Esophagus muscularis mucosa (tissue), 4 donors: ENCODE measurements around the gene CACNG3. TPM values are rescaled to one million over a fixed set of nuclear protein-coding genes. Genes with fewer than 3 reads are reported as not detected.

Source experiments
- DNase-seq: peaks from one replicate; pipeline ENCODE4 v3.0.0-alpha.2; 2017; ENCODE audit errors: extremely low spot score
- H3K27ac ChIP-seq, 4 donors: fragments of 200-600 bp; sonication (generic); replicated peaks in 1 of 4; 1 replicate in 3 of 4; 2 replicates in 1 of 4; pipeline ENCODE4 v1.5.1; 2016 to 2019; ENCODE audit warnings: mild to moderate bottlenecking in 1 of 4
- H3K27me3 ChIP-seq, 4 donors: fragments of 200-600 bp; sonication (generic); one replicate each; pipeline versions ENCODE4 v1.5.1 to v1.6.0; 2016 to 2019
- H3K36me3 ChIP-seq, 4 donors: fragments of 200-600 bp; sonication (generic); one replicate each; pipeline ENCODE4 v1.5.1; 2016 to 2019
- H3K4me1 ChIP-seq, 4 donors: fragments of 200-600 bp; sonication (generic); one replicate each; pipeline ENCODE4 v1.5.1; 2016 to 2019
- H3K4me3 ChIP-seq, 4 donors: fragments of 200-600 bp; sonication (generic); 1 replicate in 2 of 4; 2 replicates in 2 of 4; pipeline ENCODE4 v1.5.1; 2016 to 2019; ENCODE audit warnings: mild to moderate bottlenecking in 4 of 4, moderate library complexity in 1 of 4
- H3K9me3 ChIP-seq, 4 donors: fragments of 200-600 bp; sonication (generic); 1 replicate in 3 of 4; 2 replicates in 1 of 4; pipeline ENCODE4 v1.5.1; 2016 to 2019
- CTCF ChIP-seq, 3 experiments: fragments of 200-600 bp in 2 of 3; fragments of 450-650 bp in 1 of 3; sonication (generic) in 2 of 3; IDR thresholded peaks; one replicate each; pipeline ENCODE4 v1.5.1; 2017 to 2019; ENCODE audit warnings: antibody characterized with exemption in 3 of 3, mild to moderate bottlenecking in 2 of 3, moderate library complexity in 1 of 3
- EP300 ChIP-seq: sonication (generic); formaldehyde crosslinking; IDR thresholded peaks from one replicate; pipeline ENCODE4 v1.6.1; 2017; ENCODE audit warnings: antibody characterized with exemption
- POLR2A ChIP-seq: fragments of 450-650 bp; IDR thresholded peaks from one replicate; pipeline ENCODE4 v1.6.1; 2017; ENCODE audit warnings: antibody characterized with exemption, moderate library complexity, mild to moderate bottlenecking, low read depth
- POLR2AphosphoS5 ChIP-seq, 2 donors: sonication (generic); formaldehyde crosslinking; IDR thresholded peaks; one replicate each; pipeline ENCODE4 v1.6.1; 2017; ENCODE audit warnings: antibody characterized with exemption in 2 of 2
- WGBS: methylation state at CpG from one replicate; pipeline ENCODE4 v1.1.5; 2018; 5-methylcytosine and 5-hydroxymethylcytosine counted together
- intact Hi-C: fragments of 100-400 bp; cut with DNase I; formaldehyde crosslinking; loops from one replicate; pipeline ENCODE4 v1.15.1; 2023
- total RNA-seq, 4 donors: library from RNA; depleted of rRNA; stranded (reverse); fragments of >200 nt; gene quantifications; one replicate each; pipeline versions ENCODE4 v1.1.0 to v1.2.1, GENCODE V29; 2016

Gene CACNG3
- total RNA-seq, 4 donors from 2014 or later, result not detected

- intact Hi-C loops, result no loop called here
- no peaks in the 10 kb centered on the region for H3K9me3 ChIP-seq
- no peak overlapping the region for H3K4me3 ChIP-seq
- no peak overlapping the region for H3K27ac ChIP-seq
- no peaks in the 10 kb centered on the region for H3K4me1 ChIP-seq
- 78% methylated on average over 5 of the region's 5 CpGs for WGBS
- no peak for TF ChIP-seq POLR2AphosphoS5 (IDR thresholded peaks at IDR 0.05)
- no peak for TF ChIP-seq CTCF (IDR thresholded peaks at IDR 0.05)
- TF ChIP-seq POLR2A, result no peak
- TF ChIP-seq EP300, result no peak
- no peak for DNase-seq
- peaks cover 0 to 9% (median 0%) of the 10 kb centered on the region in 4 donors for H3K27me3 ChIP-seq
- no peaks in the 10 kb centered on the region for H3K36me3 ChIP-seq
Measured at GRCh38 chr16:24353622-24354021, 97.5 kb downstream of the CACNG3 start.

- intact Hi-C loops, result no loop called here
Measured at GRCh38 chr16:24357511-24357910, 101.4 kb downstream of the CACNG3 start.

GRCh38 chr16:24358117-24358516, 102.0 kb downstream of the CACNG3 start:
- Histone ChIP-seq H3K4me1 (peaks cover 0 to under 1% (median 0%) of the 10 kb centered on the region in 4 donors), H3K4me3 (no peak overlapping the region), H3K27me3 (peaks cover 0 to 20% (median 0%) of the 10 kb centered on the region in 4 donors), H3K9me3 (no peaks in the 10 kb centered on the region), H3K27ac (no peak overlapping the region), H3K36me3 (no peaks in the 10 kb centered on the region)
- intact Hi-C loops, result no loop called here
- TF ChIP-seq POLR2AphosphoS5 (IDR thresholded peaks at IDR 0.05) (no peak), CTCF (IDR thresholded peaks at IDR 0.05) (no peak), POLR2A (no peak), EP300 (no peak)
- no peak for DNase-seq
- 74% methylated on average over 5 of the region's 5 CpGs for WGBS

More at GRCh38 chr16:24357511-24357910, 101.4 kb downstream of the CACNG3 start:
- Histone ChIP-seq H3K27me3 (peaks cover 0 to 17% (median 0%) of the 10 kb centered on the region in 4 donors), H3K4me3 (no peak overlapping the region), H3K36me3 (no peaks in the 10 kb centered on the region), H3K9me3 (no peaks in the 10 kb centered on the region), H3K27ac (no peak overlapping the region), H3K4me1 (no peaks in the 10 kb centered on the region)
- no peak for DNase-seq
- TF ChIP-seq CTCF (IDR thresholded peaks at IDR 0.05), result no peak
- TF ChIP-seq POLR2A, result no peak
- TF ChIP-seq POLR2AphosphoS5 (IDR thresholded peaks at IDR 0.05), result no peak
- no peak for TF ChIP-seq EP300
- WGBS, result 93% methylated on average over 7 of the region's 7 CpGs

GRCh38 chr16:24359490-24359889, 103.4 kb downstream of the CACNG3 start:
- peaks cover 0 to 6% (median 0%) of the 10 kb centered on the region in 4 donors for H3K4me1 ChIP-seq
- intact Hi-C loops, result no loop called here
- no peaks in the 10 kb centered on the region for H3K9me3 ChIP-seq
- DNase-seq, result no peak
- no peak overlapping the region for H3K4me3 ChIP-seq
- no peaks in the 10 kb centered on the region for H3K36me3 ChIP-seq
- H3K27ac ChIP-seq, result no peak overlapping the region
- TF ChIP-seq POLR2A (no peak), POLR2AphosphoS5 (IDR thresholded peaks at IDR 0.05) (no peak), CTCF (IDR thresholded peaks at IDR 0.05) (no peak), EP300 (no peak)
- peaks cover 0 to 11% (median 0%) of the 10 kb centered on the region in 4 donors for H3K27me3 ChIP-seq

GRCh38 chr16:24360936-24361335, 104.8 kb downstream of the CACNG3 start:
- no peaks in the 10 kb centered on the region for H3K9me3 ChIP-seq
- DNase-seq, result no peak
- H3K27ac ChIP-seq, result no peak overlapping the region
- H3K4me3 ChIP-seq, result no peak overlapping the region
- H3K36me3 ChIP-seq, result no peaks in the 10 kb centered on the region
- intact Hi-C loops, result no loop called here
- peaks cover 0 to 6% (median 0%) of the 10 kb centered on the region in 4 donors for H3K4me1 ChIP-seq
- peaks cover 0 to 11% (median 0%) of the 10 kb centered on the region in 4 donors for H3K27me3 ChIP-seq
- no peak for TF ChIP-seq POLR2AphosphoS5 (IDR thresholded peaks at IDR 0.05)
- no peak for TF ChIP-seq EP300
- TF ChIP-seq CTCF (IDR thresholded peaks at IDR 0.05), result no peak
- TF ChIP-seq POLR2A, result no peak
- 67% methylated on average over 4 of the region's 4 CpGs for WGBS
